Stimulated activated naive B cell treated with anti-CD40 and anti-IgM and Interleukin-4, amounts not matched to agents 10 μg/mL and 1 μg/mL and 100 μg/mL, for 72 hours (primary cell): ENCODE measurements around the gene CALML5.

Source experiments
- ATAC-seq, 2 donors: fragments of 150-1000 bp; cut with Tn5 transposase; replicated peaks; 2 replicates each; pipeline ENCODE4 v1.10.0; 2021; ENCODE audit warnings: moderate library complexity in 1 of 2
- DNase-seq: peaks from one replicate; pipeline ENCODE4 v3.0.0; 2021
- H3K27ac Mint-ChIP-seq: one replicate; pipeline ENCODE4 v1.8.0; 2022; ENCODE audit warnings: mild to moderate bottlenecking, mixed read lengths
- H3K27me3 Mint-ChIP-seq, 2 donors: one replicate each; pipeline ENCODE4 v1.8.0; 2022; ENCODE audit warnings: mixed read lengths in 2 of 2
- H3K36me3 Mint-ChIP-seq, 2 donors: one replicate each; pipeline ENCODE4 v1.8.0; 2022; ENCODE audit warnings: mixed read lengths in 2 of 2, mild to moderate bottlenecking in 1 of 2
- H3K4me1 Mint-ChIP-seq, 2 donors: one replicate each; pipeline ENCODE4 v1.8.0; 2022; ENCODE audit warnings: mixed read lengths in 2 of 2, mild to moderate bottlenecking in 1 of 2
- H3K4me3 Mint-ChIP-seq, 2 donors: one replicate each; pipeline ENCODE4 v1.8.0; 2022; ENCODE audit warnings: mild to moderate bottlenecking in 2 of 2, mixed read lengths in 2 of 2, moderate library complexity in 1 of 2
- H3K9me3 Mint-ChIP-seq, 2 donors: one replicate each; pipeline ENCODE4 v1.8.0; 2022; ENCODE audit warnings: mixed read lengths in 2 of 2, mild to moderate bottlenecking in 1 of 2

The CALML5 gene

GRCh38 chr10:5538446-5538845, 39.1 kb upstream of the CALML5 start:
- peaks cover 5 to 8% of the 10 kb centered on the region in 2 donors for H3K9me3 Mint-ChIP-seq
- H3K27ac Mint-ChIP-seq: no peak overlapping the region
- DNase-seq (no peak), ATAC-seq (no peak)
- H3K36me3 Mint-ChIP-seq: no peaks in the 10 kb centered on the region
- no peak overlapping the region for H3K4me3 Mint-ChIP-seq
- H3K27me3 Mint-ChIP-seq: peaks cover 0 to 6% of the 10 kb centered on the region in 2 donors
- H3K4me1 Mint-ChIP-seq: peaks cover 6 to 12% of the 10 kb centered on the region in 2 donors

DNA sequence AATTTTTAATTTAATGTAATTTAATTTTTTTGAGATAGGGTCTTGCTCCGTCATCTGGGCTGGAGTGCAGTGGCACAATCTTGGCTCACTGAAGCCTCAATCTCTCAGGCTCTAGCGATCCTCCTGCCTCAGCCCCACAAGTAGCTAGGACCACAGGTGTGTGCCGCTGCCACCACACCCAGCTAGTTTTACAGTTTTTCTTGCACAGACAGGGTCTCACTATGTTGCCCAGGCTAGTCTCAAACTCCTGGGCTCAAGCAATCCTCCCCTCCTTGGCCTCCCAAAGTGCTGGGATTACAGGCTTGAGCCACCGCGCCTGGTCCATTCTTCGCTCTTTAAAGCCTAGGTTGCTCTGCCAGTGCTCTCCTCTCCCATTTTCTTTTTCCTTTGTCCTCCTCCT, 38.3 kb upstream of the CALML5 start:
- H3K4me1 Mint-ChIP-seq: peaks cover 6 to 12% of the 10 kb centered on the region in 2 donors
- no peaks in the 10 kb centered on the region for H3K36me3 Mint-ChIP-seq
- ATAC-seq (no peak), DNase-seq (no peak)
- peaks cover 5 to 8% of the 10 kb centered on the region in 2 donors for H3K9me3 Mint-ChIP-seq
- no peak overlapping the region for H3K27ac Mint-ChIP-seq
- H3K4me3 Mint-ChIP-seq: no peak overlapping the region
- peaks cover 0 to 6% of the 10 kb centered on the region in 2 donors for H3K27me3 Mint-ChIP-seq

DNA sequence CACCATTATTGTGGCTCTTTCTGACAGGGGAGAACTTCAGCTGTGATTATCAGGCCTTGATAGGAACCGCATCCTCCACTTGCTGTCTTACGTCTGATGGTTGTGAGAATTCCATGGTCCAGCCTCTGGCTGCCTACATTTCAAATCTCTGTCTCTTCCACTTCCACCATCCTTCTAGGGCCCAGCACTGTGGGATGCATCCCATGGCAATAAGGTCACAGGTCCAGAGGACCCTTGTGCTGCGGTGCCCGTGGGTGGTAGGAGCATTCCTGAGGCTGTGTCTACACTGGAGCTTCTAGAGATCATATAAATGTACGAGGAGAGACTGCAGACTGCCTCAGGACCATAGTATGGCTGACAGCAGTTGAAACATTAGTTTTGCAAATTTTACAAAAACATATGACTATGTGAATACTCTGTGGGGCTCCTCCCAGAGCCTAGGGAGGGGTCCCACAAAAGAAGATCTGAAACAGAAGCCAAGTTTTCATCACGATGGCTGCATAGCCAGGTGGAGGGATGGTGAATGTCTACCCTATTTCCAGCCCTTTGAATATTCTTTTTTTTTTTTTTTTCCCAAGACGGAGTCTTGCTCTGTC, 37.2 kb upstream of the CALML5 start:
- H3K4me3 Mint-ChIP-seq: no peak overlapping the region
- H3K4me1 Mint-ChIP-seq: peaks cover 6 to 12% of the 10 kb centered on the region in 2 donors
- H3K36me3 Mint-ChIP-seq: no peaks in the 10 kb centered on the region
- DNase-seq (no peak), ATAC-seq (no peak)
- no peak overlapping the region for H3K27ac Mint-ChIP-seq
- H3K9me3 Mint-ChIP-seq: peaks cover 0 to 3% of the 10 kb centered on the region in 2 donors
- peaks cover 0 to 6% of the 10 kb centered on the region in 2 donors for H3K27me3 Mint-ChIP-seq

DNA sequence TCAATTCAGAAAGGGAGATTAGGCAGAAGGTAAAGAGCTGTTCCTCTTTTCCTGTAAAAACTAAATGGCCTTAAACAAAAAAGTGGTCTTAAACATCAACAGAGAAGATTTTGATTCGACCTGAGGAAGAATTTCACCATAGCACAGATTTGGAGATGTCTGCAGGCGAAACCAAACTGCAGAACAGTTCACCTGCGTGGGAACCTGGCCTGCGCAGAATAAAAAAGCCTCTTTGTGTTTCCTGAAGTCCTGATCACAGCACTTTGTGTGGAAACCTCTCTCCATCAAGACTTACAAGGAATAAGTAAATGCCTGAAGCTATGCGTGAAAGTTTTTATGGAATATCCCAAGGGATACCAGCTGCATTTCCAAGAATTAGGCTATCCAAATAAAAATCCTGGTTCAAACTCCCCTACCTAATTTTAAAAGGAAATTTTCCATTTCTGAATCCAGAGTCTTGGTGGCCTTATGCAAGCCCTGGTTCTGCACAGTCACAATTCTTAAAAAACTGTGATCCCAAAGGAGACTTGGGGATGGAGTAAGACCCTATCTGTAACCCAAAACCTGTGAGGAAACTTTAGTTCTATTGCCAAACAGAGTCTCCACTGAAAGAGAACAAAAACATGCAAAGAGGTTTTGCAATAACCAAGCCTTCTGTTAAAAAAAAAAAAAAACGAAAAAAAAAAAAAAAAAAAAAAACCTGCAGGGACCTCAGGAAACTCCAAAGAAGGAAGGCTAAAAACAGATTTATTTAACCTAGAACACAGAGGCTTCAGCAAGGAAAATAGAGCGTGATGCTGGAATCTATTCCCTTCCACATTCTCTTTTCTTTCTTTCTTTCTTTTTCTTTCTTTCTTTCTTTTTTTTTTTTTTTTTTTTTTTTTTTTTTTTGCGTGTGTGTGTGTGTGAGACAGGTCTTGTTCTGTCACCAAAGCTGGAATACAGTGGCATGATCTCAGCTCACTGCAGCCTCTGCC, 35.8 kb upstream of the CALML5 start:
- H3K27me3 Mint-ChIP-seq: peaks cover 0 to 6% of the 10 kb centered on the region in 2 donors
- no peak overlapping the region for H3K4me3 Mint-ChIP-seq
- peaks cover 6 to 12% of the 10 kb centered on the region in 2 donors for H3K4me1 Mint-ChIP-seq
- DNase-seq: no peak
- H3K9me3 Mint-ChIP-seq: no peaks in the 10 kb centered on the region
- no peak for ATAC-seq
- H3K27ac Mint-ChIP-seq: no peak overlapping the region
- H3K36me3 Mint-ChIP-seq: no peaks in the 10 kb centered on the region

GRCh38 chr10:5534051-5534821, 34.9 kb upstream of the CALML5 start:
- Mint-ChIP-seq H3K27ac (no peak overlapping the region), H3K36me3 (no peaks in the 10 kb centered on the region), H3K27me3 (peaks cover 0 to 6% of the 10 kb centered on the region in 2 donors), H3K9me3 (no peaks in the 10 kb centered on the region), H3K4me1 (peaks cover 3 to 5% of the 10 kb centered on the region in 2 donors), H3K4me3 (no peak overlapping the region)
- DNase-seq (no peak), ATAC-seq (no peak)

GRCh38 chr10:5533098-5533731, 33.8 kb upstream of the CALML5 start:
- Mint-ChIP-seq H3K36me3 (no peaks in the 10 kb centered on the region), H3K4me1 (no peaks in the 10 kb centered on the region), H3K27ac (peak overlapping the region; percentile 52), H3K27me3 (no peaks in the 10 kb centered on the region), H3K4me3 (no peak overlapping the region), H3K9me3 (no peaks in the 10 kb centered on the region)
- DNase-seq (no peak), ATAC-seq (no peak)

DNA sequence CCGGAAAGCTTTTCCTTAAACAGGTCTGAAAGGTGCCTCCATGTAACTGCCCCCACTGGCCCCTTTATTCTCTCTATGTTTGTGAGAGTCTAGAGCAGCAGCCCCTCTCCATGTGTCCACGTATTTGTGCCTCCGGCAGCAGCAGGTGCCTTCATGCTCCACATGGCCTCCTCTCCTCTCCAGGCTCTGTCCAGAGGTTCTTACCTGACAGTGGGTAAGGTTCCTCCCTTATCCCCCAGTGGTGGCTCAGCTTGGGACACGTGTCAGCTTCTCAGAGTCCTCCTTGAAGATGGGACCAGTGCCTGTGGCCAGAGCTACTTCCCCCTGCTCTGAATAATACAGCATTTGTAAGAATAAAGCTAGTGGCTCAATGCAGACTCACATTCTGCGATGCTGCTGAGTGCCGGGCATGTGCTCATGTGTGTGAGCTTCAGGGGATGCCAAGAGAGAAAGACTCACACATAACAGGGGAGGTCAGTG, 33.3 kb upstream of the CALML5 start:
- DNase-seq (no peak), ATAC-seq (no peak)
- Mint-ChIP-seq H3K36me3 (no peaks in the 10 kb centered on the region), H3K4me1 (no peaks in the 10 kb centered on the region), H3K9me3 (no peaks in the 10 kb centered on the region), H3K4me3 (no peak overlapping the region), H3K27ac (no peak overlapping the region), H3K27me3 (no peaks in the 10 kb centered on the region)

DNA sequence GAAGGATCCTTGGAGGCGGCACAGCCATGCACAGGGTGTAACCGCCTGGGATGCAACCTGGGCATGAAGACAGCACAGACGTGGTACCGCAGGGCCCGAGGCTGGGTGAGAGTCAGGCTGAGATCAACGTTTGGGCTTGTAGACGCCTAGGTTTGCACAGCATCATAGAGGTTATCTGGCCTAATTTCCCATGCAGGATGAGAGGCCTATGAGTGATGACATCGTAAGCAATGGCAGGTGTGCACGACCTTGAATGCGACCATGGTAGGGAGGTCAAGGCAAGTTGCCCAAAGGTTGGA, 32.9 kb upstream of the CALML5 start:
- no peak for ATAC-seq
- no peak overlapping the region for H3K27ac Mint-ChIP-seq
- H3K36me3 Mint-ChIP-seq: no peaks in the 10 kb centered on the region
- no peaks in the 10 kb centered on the region for H3K27me3 Mint-ChIP-seq
- DNase-seq: no peak
- no peak overlapping the region for H3K4me3 Mint-ChIP-seq
- H3K9me3 Mint-ChIP-seq: no peaks in the 10 kb centered on the region
- no peaks in the 10 kb centered on the region for H3K4me1 Mint-ChIP-seq

DNA sequence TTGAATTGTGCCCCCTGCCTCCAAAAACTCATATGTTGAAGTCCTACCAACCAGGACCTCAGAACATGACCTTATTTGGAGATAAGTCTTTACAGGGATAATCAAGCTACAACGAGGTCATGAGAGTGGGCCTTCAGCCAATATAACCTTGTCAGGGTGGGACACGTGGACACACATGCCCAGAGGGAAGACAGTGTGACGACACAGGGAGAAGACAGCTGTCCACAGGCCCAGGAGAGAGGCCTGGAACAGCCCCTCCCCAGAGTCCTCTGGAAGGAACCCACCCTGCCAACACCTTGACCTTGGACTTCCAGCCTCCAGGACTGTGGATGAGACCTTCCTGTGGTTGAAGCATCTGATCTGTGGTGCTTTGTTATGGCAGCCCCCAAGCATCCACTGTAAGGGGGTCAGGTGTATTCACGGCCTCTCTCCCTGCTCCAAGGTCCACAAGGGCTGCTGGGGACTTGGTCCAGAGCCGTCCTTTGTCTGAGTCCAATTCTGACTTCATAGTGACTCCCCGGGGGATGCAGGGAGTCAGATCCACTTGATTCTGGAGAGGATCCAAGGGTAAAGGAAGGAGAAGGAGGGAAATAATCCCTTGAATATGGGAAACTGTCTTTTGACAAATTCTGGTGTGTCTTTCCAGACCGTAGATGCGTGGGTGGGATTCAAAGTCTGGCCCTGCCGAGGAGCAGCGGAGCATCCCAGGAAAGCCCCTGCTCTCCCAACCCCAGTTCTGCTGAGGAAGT, 32.4 kb upstream of the CALML5 start:
- no peaks in the 10 kb centered on the region for H3K27me3 Mint-ChIP-seq
- ATAC-seq: no peak
- no peaks in the 10 kb centered on the region for H3K4me1 Mint-ChIP-seq
- no peak overlapping the region for H3K4me3 Mint-ChIP-seq
- H3K9me3 Mint-ChIP-seq: no peaks in the 10 kb centered on the region
- no peaks in the 10 kb centered on the region for H3K36me3 Mint-ChIP-seq
- H3K27ac Mint-ChIP-seq: no peak overlapping the region
- DNase-seq: no peak

- DNase-seq: no peak
- H3K36me3 Mint-ChIP-seq: no peaks in the 10 kb centered on the region
- no peaks in the 10 kb centered on the region for H3K9me3 Mint-ChIP-seq
- no peaks in the 10 kb centered on the region for H3K4me1 Mint-ChIP-seq
- H3K27ac Mint-ChIP-seq: no peak overlapping the region
- H3K27me3 Mint-ChIP-seq: no peaks in the 10 kb centered on the region
- no peak overlapping the region for H3K4me3 Mint-ChIP-seq
- ATAC-seq: no peak
These were observed 31.6 kb upstream of the CALML5 start for GRCh38 chr10:5530846-5531557.

- Mint-ChIP-seq H3K4me1 (no peaks in the 10 kb centered on the region), H3K9me3 (no peaks in the 10 kb centered on the region), H3K27ac (no peak overlapping the region), H3K27me3 (peaks cover 3 to 5% of the 10 kb centered on the region in 2 donors), H3K4me3 (no peak overlapping the region), H3K36me3 (no peaks in the 10 kb centered on the region)
- DNase-seq (no peak), ATAC-seq (no peak)
These were observed 31.0 kb upstream of the CALML5 start for GRCh38 chr10:5530412-5530806.

GRCh38 chr10:5529702-5530411, 30.5 kb upstream of the CALML5 start:
- H3K36me3 Mint-ChIP-seq: no peaks in the 10 kb centered on the region
- no peak overlapping the region for H3K4me3 Mint-ChIP-seq
- no peaks in the 10 kb centered on the region for H3K4me1 Mint-ChIP-seq
- ATAC-seq: no peak
- no peak overlapping the region for H3K27ac Mint-ChIP-seq
- DNase-seq: no peak
- H3K27me3 Mint-ChIP-seq: peaks cover 3 to 9% of the 10 kb centered on the region in 2 donors
- H3K9me3 Mint-ChIP-seq: no peaks in the 10 kb centered on the region
